Renal cortical epithelial cell (primary cell): ENCODE data around the gene SKP1. TPM values are rescaled to one million over a fixed set of nuclear protein-coding genes. Genes with fewer than 3 reads are reported as not detected.

Experiments
- DNase-seq: peaks from one replicate; pipeline ENCODE4 v3.0.0-alpha.2; 2011; ENCODE audit warnings: low read depth
- total RNA-seq: library from RNA; depleted of rRNA; stranded (reverse); fragments of >200 nt; gene quantifications from 2 replicates; pipeline ENCODE4 v1.2.3, GENCODE V29; 2014

SKP1 gene
- total RNA-seq, 1 donor from 2014 or later: 668 TPM

DNA sequence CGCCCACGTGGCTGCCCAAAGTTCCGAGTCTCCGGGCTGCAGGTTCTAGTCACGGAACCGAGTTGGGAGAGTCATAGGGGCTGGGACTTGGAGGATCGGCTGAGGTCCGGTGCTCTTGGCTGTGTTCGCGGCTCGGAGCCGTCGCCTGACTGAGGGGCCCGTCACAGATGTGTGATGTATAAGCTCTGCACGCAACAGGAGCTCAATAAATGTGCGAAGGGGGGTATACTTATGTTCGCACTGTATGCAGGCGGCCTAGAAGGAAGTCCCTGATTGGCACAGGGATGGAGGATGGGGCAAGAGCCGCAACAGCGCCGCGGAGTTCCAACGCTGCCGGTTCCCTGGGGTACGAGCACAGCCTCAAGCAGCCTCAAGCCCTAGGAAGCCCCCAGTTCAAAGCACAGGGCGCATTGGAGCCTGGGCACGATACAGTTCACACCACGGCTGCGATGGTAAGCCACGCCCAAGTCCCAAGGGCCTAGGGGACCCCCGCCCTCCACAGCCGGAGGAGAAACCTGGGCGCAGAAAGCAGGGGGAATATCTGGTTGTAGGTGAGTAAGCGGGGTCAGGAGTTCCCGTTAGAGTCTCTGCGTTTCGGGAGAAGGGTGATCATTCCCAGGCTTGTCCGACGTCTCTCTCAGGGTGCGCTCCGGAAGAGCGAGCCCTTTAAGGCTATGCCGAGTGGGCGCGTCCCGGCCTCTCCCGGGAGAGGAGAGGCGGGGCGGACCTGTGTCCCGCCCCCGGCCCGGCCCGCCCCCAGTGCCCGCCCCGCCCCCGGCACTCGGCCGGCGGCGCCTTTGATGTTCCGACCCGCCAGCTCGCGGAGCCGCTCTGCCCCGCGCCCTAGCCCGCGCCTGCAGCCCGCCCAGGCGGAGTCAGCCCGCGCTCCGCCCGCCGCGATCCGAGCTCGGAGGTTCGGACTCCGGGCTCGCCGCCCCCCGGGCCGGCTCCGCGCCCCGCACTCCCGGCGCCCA lies 62.6 kb downstream of the SKP1 start, which contains the start of gene TCF7:
Gene TCF7 (plus strand): TSS at position 780 of the 974 bp plus-strand sequence. CDS start 226 bp downstream, outside the sequence.
- DNase-seq: peak; percentile 49

DNA sequence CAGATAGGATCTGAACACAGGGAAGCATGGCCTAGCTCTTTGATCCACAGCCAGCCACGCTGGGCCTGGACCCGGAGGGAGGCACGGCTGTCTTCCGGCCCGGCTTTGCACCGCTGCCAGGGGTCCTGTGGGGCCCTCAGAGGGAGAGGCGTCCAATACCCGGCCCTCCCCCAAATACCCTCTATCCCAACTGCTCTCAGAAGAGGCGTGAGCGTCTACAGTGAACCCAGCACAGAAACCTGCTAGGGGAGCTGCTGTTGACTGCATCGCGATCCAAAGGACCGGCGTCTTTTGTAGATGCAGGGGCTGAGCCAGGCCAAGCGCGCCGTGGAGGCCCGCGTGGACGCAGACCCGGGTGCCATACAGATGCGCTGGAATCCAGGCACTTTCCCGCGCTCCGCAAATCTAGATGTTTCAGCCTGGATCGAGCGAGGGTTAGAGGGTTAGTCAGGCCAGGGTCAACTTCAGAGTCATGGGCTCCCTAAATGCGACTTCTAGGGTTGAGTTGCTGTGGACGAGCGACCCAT lies 63.3 kb downstream of the SKP1 start:
- no peak for DNase-seq

DNA sequence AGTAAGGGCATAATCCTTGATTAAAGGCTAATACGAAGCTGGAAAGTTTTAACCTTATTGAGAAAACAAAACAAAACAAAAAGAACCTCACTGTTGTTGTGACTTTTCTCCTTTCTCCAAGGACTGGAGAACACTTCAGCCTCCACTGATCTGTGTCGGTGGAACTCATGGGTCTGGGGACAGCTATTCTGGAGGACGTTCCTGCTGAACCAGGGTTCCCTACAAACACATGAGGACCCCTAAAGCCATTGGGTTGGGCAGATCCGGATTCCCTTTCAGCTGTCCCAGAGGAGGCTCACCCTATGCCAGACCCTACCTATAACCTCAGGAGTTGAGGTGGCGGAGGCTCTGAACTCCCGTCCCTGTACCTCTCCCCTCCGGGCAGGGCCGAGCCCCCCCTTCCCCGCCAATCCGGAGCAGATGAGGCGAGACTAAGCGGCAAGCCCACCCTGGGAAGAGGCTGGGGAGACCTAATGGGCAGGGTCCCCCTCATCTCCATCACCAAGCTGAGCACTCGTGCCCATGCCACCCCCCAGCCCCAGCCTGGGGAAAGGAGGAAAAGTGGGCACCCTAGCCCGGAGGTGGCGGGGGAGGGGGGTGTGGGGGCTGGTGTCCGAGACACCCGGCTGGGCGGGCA lies 63.9 kb downstream of the SKP1 start:
- DNase-seq: no peak

DNA sequence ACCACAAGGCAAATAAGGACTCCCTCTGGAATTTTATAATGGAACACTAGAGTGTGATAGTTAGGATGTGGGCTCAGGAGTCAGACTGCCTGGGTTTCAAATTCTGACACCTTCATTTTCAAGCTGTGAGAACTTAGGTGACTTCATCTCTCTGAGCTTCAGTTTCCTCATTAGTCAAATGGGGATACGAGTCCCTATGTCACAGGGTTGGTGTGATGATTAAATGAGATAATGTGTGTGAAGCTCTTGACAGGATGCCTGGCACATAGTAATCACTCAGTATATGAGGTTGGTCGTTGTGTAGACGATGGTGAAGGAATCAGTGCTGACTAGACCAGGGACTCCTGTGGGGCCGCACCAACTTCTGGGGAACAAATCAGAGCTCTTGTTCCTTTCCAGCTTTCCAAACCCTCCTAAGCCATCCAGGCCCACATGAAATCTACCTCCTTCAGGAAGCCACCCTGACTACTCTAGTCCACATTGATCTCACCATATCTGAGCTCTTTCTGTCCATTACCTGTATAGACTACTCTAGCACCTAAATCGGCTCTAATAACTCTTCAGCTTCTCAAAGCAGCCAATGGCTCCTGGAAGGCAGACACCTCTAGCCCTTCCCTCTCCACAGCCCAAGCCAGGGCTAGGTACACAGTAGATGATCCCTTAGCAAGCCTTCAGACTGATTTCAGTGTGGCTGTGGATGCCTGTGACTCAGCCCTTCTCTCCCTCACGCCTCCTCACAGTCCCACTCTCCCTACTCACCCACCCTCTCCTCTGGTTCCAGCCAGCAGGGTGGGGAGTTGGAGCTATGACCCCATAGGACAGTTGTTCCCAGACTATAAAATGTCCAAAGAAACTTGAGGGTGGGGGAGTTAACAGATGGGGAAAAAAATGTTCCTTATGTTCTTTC lies 64.8 kb downstream of the SKP1 start:
- DNase-seq: peak; percentile 57

DNA sequence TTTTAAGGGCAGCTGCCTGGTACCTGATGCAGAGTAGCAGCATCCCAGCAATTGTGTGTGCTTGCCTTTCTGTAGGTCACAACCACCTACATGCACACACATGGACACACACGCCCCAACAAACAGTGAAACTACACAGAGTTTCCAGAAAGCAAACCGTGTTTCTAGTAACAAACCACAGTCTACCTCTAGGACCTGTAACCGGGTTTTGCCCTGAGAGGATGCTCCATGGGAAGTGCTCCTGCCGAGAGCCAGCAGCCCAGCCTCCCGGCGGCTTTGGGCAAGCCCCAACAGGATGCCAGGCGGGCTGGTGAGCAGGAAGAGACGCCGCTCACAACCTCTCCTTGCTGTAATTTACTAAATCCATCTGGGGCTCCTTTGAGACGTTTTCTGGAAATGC lies 66.4 kb downstream of the SKP1 start:
- DNase-seq: no peak

DNA sequence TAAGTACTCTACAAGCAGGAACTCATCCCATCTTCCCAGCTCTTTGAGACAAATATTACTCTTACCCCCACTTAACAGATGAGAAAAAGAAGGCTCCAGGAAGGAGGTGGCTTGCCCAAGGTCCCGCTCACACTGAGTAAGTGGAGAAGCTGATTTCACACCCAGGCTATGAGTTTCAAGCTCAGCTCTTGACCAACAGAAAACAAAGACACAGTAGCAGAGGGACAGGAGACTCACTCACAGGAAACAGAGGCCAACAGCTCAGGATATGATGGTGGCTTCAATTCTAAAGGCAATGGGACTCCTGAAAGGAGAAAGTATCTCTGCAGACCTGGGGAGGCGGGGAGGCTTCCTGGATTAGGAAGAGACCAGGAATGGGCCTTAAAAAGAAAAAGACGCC lies 69.0 kb downstream of the SKP1 start:
- DNase-seq: no peak

DNA sequence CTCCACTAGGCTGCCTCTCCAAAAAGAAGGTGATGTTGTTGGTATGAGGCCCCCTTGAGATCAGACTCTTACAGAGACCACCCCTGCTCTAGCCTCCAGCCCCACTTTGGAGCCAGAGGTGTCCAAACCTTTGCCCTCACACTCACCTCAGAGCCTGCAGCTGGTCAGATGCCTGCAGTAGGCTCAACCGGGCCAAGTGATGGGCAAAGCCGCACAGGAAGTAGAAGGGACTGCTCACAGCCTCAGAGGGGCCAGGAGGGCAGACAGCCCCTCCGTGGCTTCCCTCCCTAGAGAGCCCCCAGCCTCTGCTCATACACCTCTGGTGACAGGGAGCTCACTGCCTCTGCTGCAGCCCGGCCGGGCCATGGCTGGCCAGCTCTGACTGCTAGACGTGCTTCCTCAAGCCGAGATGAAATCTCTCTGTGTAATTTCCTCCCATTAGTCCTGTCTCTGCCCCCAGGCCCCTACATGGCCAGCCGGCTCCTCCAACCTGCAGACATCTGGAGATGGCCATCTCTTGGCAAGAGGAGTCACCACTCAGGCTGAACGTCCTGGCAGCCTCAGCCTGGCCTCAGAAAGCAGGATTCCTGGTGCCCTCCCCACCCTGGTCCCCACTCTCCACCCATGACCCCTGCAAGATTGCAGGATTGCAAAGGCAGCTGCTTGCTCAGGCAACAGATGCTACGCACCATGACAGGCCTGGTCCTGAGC lies 69.6 kb downstream of the SKP1 start:
- no peak for DNase-seq

DNA sequence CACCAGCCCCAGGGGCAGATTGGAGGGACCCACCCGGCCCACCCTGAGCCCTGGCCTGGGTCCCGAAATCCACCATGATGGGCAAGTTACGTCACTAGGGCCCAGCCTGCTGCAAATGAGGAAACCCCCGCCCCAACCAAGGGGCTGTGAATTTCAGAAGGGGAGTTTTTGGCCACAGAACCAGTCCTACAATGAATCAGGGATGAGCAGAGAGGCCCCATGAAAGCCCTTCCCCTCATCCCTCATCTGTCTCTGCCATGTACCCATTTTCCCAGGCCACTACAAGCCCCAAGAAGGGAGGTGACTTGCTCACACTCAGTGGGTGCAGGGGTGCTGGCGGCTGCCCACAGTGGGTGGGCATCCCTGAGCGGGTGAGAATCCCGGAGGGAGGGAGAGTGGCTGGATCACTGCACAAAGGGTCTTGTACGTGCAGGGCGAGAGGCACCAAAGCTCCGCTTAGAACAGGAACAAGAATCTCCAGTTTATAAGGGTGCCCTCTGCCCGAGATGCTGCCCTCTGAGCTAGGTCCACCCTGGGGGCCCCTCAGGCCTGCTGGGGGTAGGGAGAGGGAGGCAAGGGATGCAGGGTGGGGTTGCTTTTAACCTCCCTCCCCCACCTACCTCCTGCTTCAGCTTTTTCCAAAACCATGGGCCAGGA lies 72.6 kb downstream of the SKP1 start:
- DNase-seq: no peak

DNA sequence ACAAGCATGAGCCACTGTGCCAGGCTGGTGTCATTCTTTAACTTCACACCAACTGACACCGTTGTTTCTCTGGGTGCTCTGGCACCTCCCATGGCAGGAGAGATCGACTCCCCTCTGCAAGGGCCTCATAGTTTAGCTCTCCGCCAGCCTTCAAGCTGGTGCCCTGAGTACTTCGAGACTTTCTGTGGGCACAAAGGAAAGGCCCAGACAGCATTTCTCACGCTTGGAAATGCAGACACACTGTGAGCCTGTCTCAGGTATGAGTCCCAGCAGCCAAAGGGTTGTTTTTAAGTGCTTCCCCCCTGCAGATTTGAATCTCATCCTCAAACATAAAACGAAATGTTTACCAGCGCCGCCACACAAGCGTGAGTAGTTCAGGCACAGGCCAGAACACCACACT lies 73.4 kb downstream of the SKP1 start:
- DNase-seq: no peak

DNA sequence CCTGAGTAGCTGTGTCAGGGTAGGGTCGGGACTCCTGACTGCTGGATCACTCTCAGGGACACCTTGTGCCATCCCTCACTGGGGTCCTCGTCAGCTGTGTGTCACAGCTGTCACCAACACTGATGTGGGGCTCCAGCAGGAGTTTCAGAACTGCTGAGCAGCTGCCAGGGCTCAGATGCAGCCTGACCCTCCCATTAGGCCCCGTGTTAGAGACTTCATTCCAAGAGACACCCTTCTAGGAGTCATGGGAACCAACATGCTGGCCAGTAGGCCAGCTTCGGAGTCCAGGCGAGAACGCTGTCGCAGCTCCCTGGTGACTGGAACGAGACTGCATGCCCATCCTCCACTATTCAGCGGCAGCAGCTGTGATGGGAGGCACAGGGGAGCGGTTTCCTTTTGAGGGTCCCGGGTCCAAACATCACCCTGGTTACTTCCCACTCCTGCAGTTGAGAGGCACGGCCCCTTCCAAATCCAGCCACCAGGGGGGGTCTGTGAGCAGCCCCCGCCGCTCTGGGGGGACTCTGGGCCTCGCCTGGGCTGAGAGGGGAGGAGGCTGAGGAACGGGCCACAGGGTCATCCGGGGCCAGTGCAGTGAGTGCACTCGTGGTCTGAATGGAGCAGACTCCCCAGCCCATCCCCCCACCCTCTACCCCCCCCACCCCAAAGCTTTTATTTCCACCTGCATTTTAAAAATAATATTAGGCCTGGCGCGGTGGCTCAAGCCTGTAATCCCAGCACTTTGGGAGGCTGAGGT lies 74.9 kb downstream of the SKP1 start:
- DNase-seq: no peak

DNA sequence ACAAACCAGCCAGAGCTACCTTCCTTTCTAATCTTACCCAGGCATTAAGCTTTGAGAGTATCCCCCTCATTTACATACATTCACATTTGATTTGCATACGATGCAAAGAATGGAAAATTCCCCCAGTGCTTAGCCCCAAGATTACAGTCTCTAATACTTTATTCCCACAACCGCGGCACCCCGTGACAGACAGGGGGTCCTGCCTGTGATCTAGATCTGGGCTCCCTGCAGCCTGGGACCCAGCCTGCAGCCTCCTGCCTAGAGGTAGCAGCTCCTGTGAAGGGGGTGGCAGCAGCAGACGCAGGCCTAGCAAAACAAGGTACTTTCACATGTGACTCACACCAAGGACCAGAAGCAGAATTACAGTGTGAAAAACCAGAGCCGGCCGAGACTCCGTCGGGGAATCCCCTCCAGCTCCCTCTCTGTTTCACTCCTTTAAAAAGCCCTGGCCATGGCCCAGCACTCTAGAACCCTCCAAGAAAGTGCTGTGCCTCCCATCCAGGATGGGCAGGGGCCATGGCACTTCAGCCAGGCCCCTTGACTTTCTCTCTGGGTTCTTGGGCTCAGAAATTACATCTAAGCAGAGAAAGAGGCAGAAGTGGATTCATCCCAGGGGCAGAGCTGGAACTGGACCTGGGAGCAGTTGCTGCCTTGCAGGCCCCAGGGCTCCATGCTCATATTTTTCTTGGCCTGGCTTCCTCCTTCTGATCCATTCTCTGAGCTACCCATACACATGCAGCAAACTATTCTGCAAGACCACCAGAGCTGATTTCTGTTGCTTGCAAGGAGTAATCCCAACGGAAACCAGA lies 76.3 kb downstream of the SKP1 start:
- peak; percentile 82 for DNase-seq

DNA sequence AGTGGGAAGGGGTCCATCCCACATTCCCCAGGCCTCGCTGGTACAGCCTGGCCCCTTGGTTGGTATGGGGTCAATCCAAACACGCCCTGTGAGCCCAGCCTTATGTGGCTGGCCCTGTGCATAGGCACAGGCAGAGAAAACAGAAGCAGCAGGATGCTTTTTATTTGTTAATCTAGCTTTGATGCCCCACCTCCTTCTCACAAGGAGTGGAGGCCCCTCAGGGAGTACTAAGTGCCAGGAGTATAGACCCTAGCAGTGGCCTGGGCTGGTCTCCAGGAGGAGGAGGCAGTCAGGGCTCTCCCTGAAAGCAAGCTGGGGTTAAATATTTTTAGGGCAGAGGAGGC lies 76.8 kb downstream of the SKP1 start:
- no peak for DNase-seq

DNA sequence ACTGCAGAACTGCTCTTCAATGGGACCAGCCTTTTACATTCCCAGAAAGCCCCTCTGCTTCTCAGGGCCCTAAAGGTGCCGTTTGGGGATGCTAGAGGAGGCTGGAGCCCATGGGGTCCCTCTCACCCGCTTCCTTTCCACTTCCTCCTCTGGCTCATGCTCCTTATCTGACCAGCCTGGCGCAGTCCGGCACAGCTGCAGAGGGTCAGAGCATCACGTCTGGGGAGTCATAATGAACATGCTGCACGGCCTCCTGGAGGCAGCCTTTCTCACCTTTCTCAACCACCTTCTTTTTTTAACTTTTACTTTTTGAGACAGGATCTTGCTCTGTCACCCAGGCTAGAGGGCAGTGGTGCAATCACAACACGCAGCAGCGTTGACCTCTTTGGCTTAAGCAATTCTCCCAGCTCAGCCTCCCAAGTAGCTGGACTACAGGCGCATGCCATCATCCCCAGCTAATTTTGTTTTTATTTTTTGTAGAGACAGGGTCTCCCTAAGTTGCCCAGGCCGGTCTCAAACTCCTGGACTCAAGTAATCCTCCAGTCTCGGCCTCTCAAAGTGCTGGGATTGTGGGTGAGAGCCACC lies 77.4 kb downstream of the SKP1 start:
- DNase-seq: no peak

Other genes starting within 250 kb of the SKP1 start
- gene C5orf15, start 208.3 kb downstream of the SKP1 start, total RNA-seq: 124 and 165 TPM in 2 replicates
- gene VDAC1, start 172.0 kb downstream of the SKP1 start, total RNA-seq: 517 and 628 TPM in 2 replicates
- 1.0 and 2.0 TPM in 2 replicates for gene TCF7, start 62.3 kb downstream of the SKP1 start, total RNA-seq
- gene PPP2CA, start 49.1 kb upstream of the SKP1 start, total RNA-seq: 91.2 and 183 TPM in 2 replicates
- 1.4 and 1.9 TPM in 2 replicates for gene CDKL3, start 190.2 kb upstream of the SKP1 start, total RNA-seq
- 33.2 and 50.5 TPM in 2 replicates for gene UBE2B, start 194.6 kb upstream of the SKP1 start, total RNA-seq
- 13.1 and 33.2 TPM in 2 replicates for gene CDKN2AIPNL, start 234.9 kb upstream of the SKP1 start, total RNA-seq